Activated CD8-positive, alpha-beta T cell treated with anti-CD3 and anti-CD28 coated beads for 36 hours (primary cell): ENCODE data around the gene VKORC1. TPM values are rescaled to one million over a fixed set of nuclear protein-coding genes. Genes with fewer than 3 reads are reported as not detected.
"Not testable (repeated sequence)": the region's sequence is repeated elsewhere in the genome, so short reads cannot be mapped to it uniquely, and the experiment has no call there.

Experiments
- ATAC-seq: fragments of 200-7000 bp; cut with Tn5 transposase; one replicate; pipeline ENCODE4 v1.10.0; 2021; ENCODE audit warnings: mild to moderate bottlenecking, moderate library complexity
- CTCF ChIA-PET: fragments of 350-600 bp; sonication (Branson Sonifier 250); formaldehyde crosslinking; loops from one replicate; lab custom pipeline; 2021; ENCODE audit warnings: antibody characterized with exemption; lab: Charles Lee
- POLR2A ChIA-PET: fragments of 350-600 bp; sonication (Branson Sonifier 250); formaldehyde crosslinking; loops from one replicate; lab custom pipeline; 2021; ENCODE audit warnings: antibody characterized with exemption; lab: Charles Lee
- DNase-seq: peaks from one replicate; pipeline ENCODE4 v3.0.0-alpha.2; 2020
- H3K27ac Mint-ChIP-seq: one replicate; pipeline ENCODE4 v1.8.0; 2021; ENCODE audit warnings: mild to moderate bottlenecking, mixed read lengths
- H3K27me3 Mint-ChIP-seq: one replicate; pipeline ENCODE4 v1.8.0; 2021; ENCODE audit warnings: mixed read lengths
- H3K36me3 Mint-ChIP-seq: one replicate; pipeline ENCODE4 v1.8.0; 2021; ENCODE audit warnings: low read depth, mixed read lengths
- H3K4me1 Mint-ChIP-seq: one replicate; pipeline ENCODE4 v1.8.0; 2021; ENCODE audit warnings: low read depth, mixed read lengths
- H3K4me3 Mint-ChIP-seq: one replicate; pipeline ENCODE4 v1.8.0; 2021; ENCODE audit warnings: mild to moderate bottlenecking, moderate library complexity, mixed read lengths
- H3K9me3 Mint-ChIP-seq: one replicate; pipeline ENCODE4 v1.8.0; 2021; ENCODE audit warnings: mixed read lengths
- intact Hi-C: fragments of 100-400 bp; cut with micrococcal nuclease; formaldehyde crosslinking; loops from one replicate; pipeline ENCODE4 v1.10.0; 2022
- total RNA-seq, 2 experiments: library from RNA; stranded (reverse); gene quantifications; one replicate each; pipeline ENCODE4 v1.2.3, GENCODE V29; 2021
- TF ChIP-seq, protein P1 (sequence below): fragments of 200-600 bp; IDR thresholded peaks from one replicate; pipeline ENCODE4 v1.8.0; 2022; ENCODE audit warnings: antibody characterized with exemption, mild to moderate bottlenecking

VKORC1 gene
- total RNA-seq, 2 experiments from 2014 or later: 68.5 to 71.5 TPM

DNA sequence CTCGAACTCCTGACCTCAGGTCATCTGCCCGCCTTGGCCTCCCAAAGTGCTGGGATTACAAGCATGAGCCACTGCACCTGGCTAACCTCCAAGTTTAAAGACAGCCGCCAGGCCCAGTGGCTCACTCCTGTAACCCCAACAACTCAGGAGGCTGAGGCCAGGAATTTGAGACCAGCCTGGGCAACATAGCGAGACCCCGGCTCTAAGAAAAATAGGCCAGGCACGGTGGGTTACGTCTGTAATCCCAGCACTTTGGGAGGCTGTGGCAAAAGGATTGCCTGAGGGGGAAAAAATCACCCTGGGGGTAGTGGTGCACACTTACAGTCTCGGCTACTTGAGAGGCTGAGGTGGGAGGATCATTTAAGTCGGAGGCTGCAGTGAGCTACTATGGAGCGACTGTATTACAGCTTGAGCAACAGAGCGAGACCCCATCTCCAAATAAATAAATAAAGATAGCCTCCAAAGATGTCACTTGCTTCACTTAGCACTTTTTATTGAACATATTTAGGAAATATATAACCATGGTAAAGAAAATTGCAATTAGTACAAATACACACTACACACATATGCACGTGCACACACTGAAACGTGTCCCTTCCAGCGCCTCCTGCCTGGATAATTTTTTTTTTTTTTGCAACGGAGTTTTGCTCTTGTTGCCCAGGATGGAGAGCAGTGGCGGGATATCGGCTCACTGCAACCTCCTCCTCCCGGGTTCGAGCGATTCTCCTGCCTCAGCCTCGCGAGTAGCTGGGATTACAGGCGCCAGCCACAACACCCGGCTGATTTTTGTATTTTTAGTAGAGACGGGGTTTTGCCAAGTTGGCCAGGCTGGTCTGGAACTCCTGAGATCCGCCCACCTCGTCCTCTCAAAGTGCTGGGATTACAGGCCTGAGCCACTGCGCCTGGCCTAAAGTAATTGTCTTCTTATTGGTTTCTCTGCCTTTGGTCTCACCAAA, 12.2 kb upstream of the VKORC1 start:
- H3K36me3 Mint-ChIP-seq: peaks cover 14% of the 10 kb centered on the region
- intact Hi-C loops: no loop called here
- no peak for ATAC-seq
- POLR2A ChIA-PET: interaction anchor here (1.6 to 2.8 kb wide), 4 partner anchors 10 to 73 kb away, joined by 3 to 15 read pairs (median 6); partner anchors contain the start of genes FUS, KAT8 and VKORC1
- H3K9me3 Mint-ChIP-seq: no peaks in the 10 kb centered on the region
- H3K4me3 Mint-ChIP-seq: peak overlapping the region; percentile 81
- CTCF ChIA-PET: interaction anchor here (1.0 to 1.9 kb wide), 3 partner anchors 33 to 37 kb away, joined by 3 to 9 read pairs (median 5); partner anchors contain the start of genes ZNF646 and ZNF668
- no peaks in the 10 kb centered on the region for H3K27me3 Mint-ChIP-seq
- H3K4me1 Mint-ChIP-seq: peaks cover 34% of the 10 kb centered on the region
- DNase-seq: no peak
- H3K27ac Mint-ChIP-seq: peak overlapping the region; percentile 90
- TF ChIP-seq, protein P1, sequence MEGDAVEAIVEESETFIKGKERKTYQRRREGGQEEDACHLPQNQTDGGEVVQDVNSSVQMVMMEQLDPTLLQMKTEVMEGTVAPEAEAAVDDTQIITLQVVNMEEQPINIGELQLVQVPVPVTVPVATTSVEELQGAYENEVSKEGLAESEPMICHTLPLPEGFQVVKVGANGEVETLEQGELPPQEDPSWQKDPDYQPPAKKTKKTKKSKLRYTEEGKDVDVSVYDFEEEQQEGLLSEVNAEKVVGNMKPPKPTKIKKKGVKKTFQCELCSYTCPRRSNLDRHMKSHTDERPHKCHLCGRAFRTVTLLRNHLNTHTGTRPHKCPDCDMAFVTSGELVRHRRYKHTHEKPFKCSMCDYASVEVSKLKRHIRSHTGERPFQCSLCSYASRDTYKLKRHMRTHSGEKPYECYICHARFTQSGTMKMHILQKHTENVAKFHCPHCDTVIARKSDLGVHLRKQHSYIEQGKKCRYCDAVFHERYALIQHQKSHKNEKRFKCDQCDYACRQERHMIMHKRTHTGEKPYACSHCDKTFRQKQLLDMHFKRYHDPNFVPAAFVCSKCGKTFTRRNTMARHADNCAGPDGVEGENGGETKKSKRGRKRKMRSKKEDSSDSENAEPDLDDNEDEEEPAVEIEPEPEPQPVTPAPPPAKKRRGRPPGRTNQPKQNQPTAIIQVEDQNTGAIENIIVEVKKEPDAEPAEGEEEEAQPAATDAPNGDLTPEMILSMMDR: no peak

DNA sequence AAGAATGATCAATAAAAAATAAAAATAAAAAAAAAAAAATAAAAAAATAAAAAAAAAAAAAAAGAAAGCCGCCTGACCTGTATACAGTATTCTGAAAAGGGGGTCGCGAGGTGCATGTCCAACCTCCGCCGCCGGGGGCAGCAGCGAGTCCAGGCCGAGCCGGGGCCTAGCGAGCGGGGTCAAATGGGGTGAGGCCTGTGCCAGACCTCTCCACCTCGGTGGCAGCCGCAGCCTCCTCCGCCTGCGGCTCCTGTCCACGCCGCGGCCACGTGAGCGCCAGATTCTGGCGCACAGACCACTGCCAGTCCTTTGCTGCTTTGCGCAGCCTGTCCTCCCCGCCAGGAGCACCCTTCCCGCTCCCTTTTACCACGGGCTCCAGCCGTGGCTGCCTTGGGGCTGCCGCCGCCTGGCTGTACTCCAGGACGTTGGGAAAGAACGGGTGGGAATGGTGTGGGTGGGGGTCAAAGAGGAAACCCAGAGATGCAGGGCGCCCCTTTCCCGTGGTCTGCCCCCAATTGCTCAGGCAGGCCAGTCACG, 11.1 kb upstream of the VKORC1 start:
- Mint-ChIP-seq H3K27ac (peak overlapping the region; percentile 60), H3K9me3 (no peaks in the 10 kb centered on the region), H3K4me1 (peaks cover 33% of the 10 kb centered on the region), H3K27me3 (no peaks in the 10 kb centered on the region), H3K4me3 (peak overlapping the region; percentile 47), H3K36me3 (peaks cover 13% of the 10 kb centered on the region)
- ChIA-PET CTCF (no interaction called here), POLR2A (no interaction called here)
- ATAC-seq (peak; percentile 79), DNase-seq (peak; percentile 94)
- TF ChIP-seq, protein P1: peak; percentile 91
- intact Hi-C loops: no loop called here

DNA sequence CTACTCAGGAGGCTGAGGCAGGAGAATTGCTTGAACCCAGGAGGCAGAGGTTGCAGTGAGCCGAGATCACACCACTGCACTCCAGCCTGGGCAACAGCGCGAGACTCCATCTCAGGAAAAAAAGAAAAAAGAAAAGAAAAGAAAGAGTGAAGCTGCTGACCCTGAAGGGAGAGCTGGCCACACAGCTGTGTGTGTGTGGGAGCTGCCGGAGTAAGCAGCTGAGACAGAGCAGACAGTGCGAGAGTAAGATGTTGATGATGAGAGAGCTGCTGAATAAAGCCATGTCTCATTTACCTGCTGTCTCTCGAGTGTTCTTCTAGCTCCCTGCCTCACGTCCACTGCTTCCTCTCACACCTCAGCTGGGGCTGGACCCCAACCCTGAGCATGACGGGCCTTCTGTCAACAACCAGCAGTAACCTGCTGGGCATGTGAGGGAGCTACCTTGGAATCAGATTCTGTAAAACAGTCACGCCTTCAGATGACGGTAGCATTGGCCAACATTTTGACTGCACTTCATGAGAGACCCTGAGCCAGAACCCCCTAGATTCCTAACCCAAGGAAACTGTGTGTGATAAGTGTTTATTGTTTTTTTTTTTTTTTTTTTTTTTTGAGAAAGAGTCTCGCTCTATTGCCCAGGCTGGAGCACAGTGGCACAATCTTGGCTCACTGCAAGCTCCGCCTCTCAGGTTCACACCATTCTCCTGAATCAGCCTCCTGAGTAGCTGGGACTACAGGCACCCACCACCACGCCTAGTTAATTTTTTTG, 6.5 kb upstream of the VKORC1 start:
- H3K4me3 Mint-ChIP-seq, H3K27ac Mint-ChIP-seq, DNase-seq: not testable (repeated sequence)

DNA sequence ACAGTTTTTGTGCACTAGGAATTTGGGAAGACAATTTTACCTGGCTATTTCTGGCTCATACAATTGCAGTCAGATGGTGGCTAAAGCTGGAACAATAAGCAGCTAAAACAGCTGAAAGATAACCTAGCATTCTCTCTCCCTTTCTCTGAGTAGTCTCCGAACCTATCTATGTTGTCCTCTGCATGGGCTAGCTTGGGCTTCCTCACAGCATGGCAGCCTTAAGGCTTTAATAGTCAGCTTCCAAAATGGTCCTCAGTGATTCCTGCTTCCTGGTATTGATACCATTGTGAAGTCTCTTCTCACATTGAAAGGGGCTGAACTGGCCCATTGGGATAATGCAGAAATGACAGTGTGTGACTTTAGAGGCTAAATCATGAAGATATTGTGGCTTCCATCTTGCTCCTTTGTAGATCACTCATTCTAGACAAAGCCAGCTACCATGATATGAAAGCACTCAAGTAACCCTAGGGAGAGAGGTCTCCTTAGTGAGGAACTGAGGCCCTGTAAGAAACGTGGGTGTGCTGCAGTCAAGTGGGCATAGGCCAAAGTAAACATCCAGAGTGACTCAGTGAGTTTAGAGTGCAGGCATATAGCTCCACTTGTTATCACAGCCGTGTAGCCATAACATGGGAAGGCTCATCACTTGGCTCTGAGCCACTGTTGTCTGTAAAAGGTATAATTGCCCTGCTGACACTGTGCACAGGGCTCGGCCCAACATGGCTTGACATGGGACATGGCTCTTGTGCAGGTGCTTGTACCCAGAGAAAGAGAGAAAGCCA, 5.5 kb upstream of the VKORC1 start:
- Mint-ChIP-seq H3K4me1 (peaks cover 8% of the 10 kb centered on the region), H3K4me3 (no peak overlapping the region), H3K27ac (no peak overlapping the region), H3K9me3 (no peaks in the 10 kb centered on the region), H3K36me3 (no peaks in the 10 kb centered on the region), H3K27me3 (no peaks in the 10 kb centered on the region)
- DNase-seq: no peak
- CTCF ChIA-PET: interaction anchor here (1.0 to 2.8 kb wide), 2 partner anchors 42 to 146 kb away, joined by 4 to 11 read pairs; no protein-coding TSS in a partner anchor
- intact Hi-C loops: no loop called here
- TF ChIP-seq, protein P1: no peak
- no peak for ATAC-seq
- POLR2A ChIA-PET: interaction anchor here (0.7 to 2.1 kb wide), 3 partner anchors 17 to 26 kb away, joined by 3 to 5 read pairs (median 5); partner anchors contain the start of genes KAT8, ZNF646 and ZNF668

More for the DNA sequence above, 6.5 kb upstream of the VKORC1 start:
- H3K36me3 Mint-ChIP-seq, intact Hi-C loops, H3K27me3 Mint-ChIP-seq, H3K4me1 Mint-ChIP-seq, H3K9me3 Mint-ChIP-seq, ATAC-seq: not testable (repeated sequence)
- ChIA-PET CTCF (interaction anchor here (2.8 kb wide), 1 partner anchor 41 kb away, joined by 11 read pairs; no protein-coding TSS in a partner anchor), POLR2A (interaction anchor here (0.5 to 0.8 kb wide), 2 partner anchors 27 to 683 kb away, joined by 3 read pairs; partner anchors contain the start of gene ZNF646)
